NCI-H1417 (cell line): ENCODE data around the gene SIPA1L2.
A peak's percentile ranks its signal among the peaks of the same experiment; 100 is the strongest.
"Not testable (repeated sequence)": the region's sequence is repeated elsewhere in the genome, so short reads cannot be mapped to it uniquely, and the experiment has no call there.

ENCODE experiments used
- DNase-seq, 3 experiments: peaks; one replicate each; lab custom pipeline; 2025; lab: John Stamatoyannopoulos, UW

SIPA1L2 gene

DNA sequence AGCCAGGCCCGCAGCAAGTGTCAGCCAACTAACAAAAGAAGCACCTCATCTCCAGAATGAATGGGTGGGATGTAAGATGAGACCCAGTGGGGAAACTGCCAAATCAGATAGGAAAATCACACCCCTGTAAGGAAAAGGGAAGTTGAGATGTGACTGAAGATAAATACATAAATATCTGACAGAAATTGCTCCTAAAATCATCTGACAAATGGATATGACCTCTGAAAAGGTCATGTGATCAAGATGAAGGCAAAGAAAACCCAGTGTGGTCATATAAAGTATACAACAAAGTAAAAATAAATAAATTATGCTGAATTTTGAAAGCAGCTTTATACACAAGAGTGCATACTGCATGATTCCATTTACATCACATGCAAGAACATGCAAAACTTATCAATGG lies 12.7 kb downstream of the SIPA1L2 start:
- DNase-seq, result no peak

DNA sequence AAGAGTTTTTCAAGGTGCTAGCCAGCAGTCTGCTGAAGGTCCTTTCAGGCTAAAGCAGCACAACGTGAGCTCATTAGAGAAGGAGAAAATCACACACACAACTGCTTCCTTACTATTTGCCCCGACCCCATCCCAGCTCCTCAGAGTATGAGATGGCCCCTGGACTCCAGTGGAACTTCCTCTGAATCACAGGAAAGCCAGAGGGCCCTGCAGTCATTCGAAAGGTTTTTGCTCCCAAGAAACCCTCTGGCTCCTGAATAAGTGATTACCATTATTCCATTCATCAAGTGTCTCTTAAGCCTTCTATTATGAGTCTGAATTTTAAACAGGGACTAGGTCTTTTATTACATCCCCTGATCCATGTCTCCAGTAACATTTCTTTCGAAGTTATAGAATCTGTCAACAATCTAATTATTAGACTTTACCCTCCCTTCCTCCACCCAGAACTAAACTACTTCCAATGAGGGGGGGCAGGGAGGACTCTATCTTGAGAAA lies 14.6 kb downstream of the SIPA1L2 start:
- DNase-seq, result no peak

DNA sequence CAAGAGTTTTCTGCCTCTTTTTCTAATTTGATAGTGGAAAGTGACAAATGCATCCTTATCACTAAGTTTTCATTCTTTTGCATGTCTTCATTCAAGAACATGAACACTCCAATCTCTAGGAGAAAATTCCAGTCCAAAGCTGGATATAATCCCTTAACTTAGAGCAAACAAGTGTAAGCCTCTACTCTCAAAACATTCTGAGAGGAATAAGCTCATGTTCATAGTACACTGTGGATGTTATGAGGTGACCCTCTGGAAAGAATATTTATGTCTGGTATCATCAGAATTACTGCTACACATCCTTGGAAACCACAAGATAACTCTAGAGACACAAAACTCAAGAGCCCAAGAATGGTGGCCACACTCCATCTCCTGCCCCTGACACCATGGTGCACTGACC lies 15.1 kb downstream of the SIPA1L2 start:
- no peak for DNase-seq

DNA sequence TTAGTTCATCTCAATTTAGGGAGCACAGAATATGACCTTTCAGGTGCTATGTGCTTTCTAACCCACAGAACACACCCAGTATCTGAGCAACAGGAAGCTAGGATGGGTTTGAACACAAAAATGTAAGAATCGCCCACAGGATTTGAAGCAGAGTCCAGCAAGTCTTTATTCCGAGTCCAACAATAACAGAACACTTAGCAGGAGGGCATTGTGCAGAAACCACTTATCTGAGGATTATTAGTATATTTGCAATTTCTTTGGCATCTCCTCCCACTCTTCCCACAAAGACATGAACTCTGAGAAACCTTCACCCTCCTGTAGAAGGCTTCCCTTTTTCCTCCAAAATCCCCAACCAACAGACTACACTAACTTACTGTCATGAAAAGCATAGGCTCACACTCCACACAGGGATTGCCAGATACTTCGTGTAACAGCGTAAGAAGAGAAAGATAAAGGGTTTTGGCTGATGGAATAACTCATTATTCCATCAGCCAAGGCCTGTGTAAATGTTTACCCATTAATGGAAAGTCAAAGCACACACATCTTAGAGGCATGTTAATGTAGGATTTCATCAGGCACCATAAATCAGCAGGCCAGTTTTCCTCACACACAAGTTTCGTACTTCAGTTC lies 16.1 kb downstream of the SIPA1L2 start:
- peak in 2 of 3 experiments; percentile 47 to 82 for DNase-seq

DNA sequence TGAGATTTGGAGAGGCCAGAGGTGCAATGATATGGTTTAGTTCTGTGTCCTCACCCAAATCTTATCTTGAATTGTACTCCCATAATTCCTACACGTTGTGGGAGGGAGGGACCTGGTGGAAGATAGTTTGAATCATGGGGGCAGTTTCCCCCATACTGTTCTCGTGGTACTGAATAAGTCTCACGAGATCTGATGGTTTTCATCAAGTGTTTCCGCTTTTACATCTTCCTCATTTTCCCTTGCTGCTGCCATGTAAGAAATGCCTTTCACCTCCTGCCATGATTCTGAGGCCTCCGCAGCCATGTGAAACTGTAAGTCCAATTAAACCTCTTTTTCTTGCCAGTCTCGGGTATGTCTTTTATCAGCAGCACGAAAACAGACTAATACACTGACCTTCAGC lies 17.1 kb downstream of the SIPA1L2 start:
- DNase-seq, result not testable (repeated sequence)

DNA sequence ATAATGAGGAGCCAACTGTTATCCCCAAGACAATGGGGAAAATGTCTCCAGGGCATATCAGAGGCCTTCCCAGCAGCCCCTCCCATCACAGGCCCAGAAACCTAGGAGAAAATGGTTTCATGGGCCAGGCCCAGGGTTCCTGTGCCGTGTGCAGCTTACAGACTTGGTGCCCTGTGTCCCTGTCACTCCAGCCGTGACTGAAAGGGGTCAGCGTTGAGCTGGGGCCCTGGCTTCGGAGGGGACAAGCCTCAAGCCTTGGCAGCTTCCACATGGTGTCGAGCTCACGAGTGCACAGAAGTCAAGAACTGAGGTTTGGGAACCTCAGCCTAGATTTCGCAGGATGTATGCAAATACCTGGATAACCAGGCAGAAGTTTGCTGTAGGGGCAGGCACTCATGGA lies 18.1 kb downstream of the SIPA1L2 start:
- no peak for DNase-seq

DNA sequence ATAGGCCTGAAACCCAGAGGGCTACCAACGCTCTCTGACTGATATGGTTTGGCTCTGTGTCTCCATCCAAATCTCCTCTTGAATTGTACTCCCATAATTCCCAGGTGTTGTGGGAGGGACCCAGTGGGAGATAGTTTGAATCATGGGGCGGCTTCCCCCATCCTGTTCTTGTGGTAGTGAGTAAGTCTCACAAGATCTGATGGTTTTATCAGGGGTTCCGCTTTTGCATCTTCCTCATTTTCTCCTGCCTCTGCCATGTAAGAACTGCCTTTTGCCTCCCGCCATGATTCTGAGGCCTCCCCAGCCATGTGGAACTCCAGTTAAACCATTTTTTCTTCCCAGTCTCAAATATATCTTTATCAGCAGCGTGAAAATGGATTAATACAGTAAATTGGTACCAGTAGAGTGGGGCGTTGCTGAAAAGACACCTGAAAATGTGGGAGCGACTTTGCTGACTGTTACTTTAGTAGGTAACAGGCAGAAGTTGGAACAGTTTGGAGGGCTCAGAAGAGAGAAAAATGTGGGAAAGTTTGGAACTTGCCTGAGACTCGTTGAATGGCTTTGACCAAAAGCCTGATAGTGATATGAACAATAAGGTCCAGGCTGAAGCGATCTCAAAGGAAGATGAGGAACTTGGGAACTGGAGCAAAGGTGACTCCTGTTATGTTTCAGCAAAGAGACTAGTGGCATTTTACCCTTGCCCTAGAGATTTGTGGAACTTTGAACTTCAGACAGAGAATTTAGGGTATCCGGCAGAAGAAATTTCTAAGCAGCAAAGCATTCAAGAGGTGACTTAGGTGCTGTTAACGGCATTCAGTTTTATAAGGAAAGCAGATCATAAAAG lies 18.8 kb downstream of the SIPA1L2 start:
- DNase-seq, result not testable (repeated sequence)

DNA sequence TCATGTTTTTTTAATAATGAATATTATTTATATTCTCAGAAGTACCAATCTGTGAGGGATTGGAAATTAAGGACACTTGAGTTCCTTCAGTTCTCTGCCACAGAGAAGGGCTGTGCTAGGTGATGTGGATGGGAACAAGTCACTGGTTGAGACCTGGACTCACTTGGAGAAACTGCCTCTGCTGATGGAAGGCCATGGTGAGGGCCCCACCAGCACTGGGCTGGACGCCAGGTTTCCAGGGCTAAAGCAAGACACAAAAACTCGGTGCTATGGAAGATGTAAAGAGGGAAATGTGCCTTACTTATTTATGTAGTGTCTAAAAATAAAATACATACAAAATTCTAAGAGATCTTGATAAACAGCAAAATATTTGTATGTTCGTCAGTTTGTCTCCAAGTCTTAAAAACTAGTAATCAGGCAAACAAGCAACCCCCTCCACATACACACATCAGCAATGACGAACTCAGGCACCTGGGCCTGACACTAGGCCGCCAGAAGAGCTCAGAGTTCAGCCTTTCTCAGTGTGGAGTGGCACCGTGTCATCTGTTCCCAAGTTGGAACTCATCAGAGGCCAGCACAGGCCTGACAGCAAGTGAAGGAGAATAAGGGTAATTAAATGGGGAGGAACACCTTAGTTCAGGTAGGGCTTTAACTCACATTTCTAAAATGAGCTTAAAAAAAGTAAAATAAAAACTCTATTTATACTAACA lies 19.6 kb downstream of the SIPA1L2 start:
- DNase-seq, result no peak

DNA sequence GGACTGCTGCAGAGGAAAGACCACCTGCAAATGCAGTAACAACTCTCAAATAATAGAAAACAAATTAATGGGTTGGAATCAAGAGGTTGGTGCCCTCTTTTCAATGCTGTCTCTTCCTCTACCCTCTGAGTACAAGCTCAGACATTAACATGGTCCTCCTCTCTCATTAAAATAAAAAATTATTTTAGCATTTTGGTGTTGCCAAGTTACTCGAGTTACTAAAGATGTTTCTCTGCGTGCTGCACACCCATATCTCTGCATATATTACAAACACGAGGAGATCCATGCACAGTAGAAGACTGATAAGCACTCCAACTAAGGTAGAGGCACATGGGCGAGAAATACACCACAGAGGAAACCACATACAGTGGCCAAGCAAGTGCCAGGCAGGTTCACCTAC lies 21.5 kb downstream of the SIPA1L2 start:
- no peak for DNase-seq

DNA sequence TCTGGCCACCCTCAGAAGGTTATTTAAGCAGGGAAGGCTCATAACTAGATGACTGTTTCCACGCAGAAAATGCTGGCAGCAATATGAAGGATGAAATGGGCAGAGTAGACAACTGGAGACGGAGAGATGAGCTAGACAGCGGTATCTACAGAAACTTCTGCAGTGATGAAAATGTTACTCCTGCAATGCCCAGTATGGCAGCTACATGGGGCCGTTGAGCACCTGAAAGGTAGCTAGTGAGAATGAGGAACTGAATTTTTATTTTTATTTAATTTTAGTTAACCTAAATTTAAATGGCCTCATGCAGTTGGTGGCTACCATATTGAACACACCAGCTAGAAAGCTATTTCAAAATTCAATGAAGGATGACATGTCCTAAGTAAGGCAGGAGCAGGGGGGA lies 27.3 kb downstream of the SIPA1L2 start:
- no peak for DNase-seq

DNA sequence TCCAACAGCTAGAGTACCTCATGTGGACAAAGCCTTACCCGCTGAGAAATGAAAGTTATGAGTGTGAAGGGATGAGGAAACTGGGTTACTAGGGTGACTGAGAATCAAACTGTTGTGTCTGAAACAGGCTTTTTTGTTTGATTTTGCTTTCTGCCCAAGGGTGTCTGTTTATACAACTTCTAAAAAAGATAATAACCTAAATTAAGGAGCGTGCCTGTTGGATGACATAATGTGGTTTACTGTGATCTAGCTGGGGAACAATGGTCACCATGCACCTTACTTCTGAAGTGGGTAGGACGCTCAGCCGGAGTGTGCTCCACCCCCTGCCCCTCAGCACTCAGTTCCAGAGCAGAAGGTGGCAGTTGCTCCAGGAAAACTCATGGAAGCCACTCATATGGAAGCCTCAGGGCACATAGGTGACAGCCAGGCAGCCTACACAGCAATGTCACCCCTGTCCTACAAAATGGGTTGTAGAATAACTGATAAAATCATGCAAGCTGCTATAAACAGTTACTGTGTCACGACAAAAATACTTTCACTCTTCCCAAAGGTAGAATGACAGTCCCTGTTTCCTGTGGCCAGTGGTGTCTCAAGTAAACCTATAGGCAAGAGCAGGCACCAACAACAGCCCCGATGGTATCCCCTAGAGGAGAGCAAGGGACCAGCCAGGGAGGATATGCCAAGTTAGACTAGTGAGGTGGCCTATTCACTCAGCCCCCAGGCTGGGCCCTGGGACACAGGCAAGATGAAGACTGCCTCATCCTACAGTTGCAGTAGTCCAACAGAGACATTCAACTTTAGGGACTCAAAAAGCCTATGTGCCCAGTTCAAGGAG lies 29.3 kb downstream of the SIPA1L2 start:
- DNase-seq, result peak in 2 of 3 experiments; percentile 27 to 63

DNA sequence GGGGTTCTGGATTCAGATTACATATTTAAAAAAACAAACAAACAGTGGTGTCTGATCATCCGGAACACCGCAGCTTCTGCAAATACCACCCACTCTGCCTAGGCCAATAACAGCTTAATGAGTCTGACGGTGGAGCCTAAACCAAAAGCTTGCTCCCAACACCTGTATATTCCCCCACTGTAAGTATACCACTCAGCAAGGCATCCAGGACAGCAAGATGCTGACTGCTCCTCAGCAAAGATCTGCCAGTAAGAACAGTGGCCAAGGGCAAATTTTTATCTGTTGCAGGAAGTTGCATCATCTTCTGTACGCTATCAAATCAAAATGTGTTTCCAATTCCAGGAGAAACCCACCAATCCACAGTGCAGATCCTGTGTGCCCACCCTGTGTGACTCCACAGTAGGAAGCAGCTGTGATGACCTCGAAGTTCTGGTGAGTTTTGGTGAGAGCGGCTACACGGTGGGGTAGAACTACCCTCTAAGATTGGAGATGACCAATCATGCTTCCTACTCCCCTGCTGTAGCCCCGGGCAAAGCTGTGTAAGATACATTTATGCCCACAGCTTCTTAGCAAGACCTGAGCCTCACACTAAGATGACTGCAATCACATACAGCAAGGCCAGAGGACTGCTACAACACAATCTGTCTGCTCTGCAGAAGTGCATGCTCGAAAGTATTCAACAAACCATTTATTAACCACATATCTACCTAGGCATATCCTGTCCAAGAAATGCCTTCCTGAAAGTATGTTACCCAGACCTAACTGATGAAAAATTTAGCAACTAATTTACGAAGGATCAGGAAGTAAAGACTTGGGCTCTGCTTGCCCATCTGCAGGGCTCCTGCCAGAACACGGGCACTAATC lies 30.5 kb downstream of the SIPA1L2 start:
- DNase-seq, result peak in 2 of 3 experiments; percentile 30 to 71

DNA sequence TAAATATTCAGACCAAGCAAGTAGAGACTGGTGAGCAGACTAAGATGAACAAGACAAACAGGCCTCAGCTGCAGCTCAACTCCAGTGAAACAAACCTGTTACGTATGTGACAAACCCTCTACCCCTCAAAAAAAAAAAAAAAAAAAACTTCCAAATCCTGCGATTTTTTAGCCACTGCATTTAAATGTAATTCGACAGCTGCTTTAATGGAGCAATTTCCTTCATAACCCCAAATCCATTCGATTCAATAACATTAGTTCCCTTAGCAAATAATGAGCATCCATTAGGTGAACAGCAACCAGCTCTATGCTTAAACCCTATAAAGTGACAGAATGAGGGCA lies 31.1 kb downstream of the SIPA1L2 start:
- no peak for DNase-seq

DNA sequence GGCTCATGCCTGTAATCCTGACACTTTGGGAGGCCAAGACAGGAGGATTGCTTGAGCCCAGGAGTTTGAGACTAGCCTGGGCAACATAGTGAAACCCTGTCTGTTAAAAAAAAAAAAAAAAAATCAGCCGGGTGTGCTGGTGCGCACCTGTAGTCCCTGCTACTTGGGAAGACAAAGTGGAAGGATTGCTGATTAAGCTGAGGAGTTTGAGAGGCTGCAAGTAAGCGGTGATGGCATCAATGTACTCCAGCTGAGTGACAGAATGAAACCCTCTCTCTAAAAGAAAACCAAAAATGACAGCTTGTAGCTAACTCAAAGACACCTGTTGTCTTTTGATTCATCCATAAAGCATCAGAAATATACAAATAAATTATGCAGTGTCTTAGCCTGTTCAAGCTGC lies 31.8 kb downstream of the SIPA1L2 start:
- DNase-seq, result no peak

DNA sequence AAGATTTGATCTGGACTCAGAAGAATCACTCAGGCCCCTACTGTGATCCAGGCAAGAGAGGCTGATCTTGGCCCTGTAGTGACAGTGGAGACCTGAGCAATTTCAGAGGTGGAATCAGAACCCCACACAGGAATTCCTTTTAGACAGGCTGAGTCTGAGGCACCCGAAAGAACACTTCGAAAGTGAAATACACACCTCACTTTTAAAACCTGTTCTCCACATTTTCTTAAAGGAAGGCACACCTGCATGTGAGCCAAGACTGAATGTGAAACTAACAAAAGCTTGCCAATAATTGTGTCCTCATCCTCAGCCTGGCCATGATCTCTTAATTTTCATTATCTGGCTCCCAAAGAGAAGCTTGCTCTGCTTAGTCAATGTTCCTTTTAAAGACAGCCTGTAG lies 32.2 kb downstream of the SIPA1L2 start:
- no peak for DNase-seq

DNA sequence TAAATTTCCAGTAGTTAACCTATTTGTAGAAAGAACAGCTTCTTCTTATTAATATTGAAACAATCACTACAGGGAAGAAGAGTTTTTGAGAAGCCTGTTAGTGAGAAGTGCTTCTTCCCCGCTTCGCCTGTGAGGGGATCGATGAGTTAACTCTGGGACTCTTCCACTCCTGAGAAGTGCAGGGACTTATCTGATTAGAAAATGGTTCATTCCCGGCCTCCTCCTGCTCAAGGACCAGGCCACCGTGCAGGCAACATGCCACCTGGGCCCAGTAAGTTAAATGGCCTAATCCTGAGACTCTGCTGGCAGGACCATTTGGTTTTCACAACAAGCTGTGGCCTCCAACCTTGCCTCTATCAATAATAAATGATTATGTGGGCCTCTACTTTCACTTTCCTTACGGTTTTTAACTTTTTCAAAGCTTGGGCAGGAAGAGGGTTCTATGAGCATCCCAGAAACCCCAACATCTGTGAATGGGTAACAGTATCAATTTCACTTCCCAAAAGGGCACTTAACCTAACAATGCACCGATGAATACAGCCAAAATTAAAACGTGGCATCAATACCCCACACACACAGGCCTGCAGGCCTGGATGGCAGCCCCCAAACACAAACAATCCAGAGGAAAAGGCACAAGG lies 33.1 kb downstream of the SIPA1L2 start:
- no peak for DNase-seq

DNA sequence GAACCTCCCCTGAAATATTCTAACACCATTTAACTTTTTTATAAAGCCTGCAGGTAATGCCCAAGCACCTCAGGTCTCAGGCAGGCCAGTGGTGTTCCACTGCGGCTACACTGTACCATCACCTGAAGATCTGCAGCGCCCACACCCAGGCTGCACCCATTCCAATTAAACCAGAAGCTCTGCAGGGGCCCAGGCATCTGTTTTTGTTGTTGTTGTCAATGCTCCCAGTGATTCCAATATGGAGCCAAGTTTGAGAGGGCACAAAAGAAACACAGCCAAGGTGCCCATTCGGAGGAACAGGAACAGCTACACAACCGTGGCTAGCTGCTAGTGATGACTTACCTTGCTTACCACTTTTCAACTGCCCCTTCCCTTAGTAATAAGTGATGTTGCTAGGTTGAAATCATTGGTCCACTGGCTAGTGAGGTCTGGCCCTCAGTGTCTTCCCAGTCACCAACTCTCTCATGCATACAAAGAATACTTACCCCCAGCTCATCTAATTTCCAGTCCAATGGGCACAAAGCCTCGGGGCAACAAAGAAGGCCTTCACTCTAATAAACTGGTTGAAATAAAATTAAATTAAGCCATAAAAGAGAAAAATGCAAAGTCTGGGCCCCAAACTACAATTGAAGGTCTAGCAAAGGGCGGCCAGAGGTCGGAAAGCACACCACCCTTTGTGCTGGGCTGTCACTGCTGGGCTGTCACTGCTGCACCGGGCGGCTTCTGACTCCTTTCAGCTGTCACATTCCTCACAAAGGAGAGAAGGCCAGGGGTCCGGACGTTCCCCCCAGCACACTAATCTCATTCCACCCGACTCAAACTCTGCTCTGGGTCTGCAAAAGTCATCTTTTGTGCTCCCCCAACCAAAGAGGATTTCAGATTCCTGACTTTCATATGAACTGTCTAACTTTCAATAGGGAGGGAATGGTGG lies 34.9 kb downstream of the SIPA1L2 start:
- DNase-seq, result no peak

DNA sequence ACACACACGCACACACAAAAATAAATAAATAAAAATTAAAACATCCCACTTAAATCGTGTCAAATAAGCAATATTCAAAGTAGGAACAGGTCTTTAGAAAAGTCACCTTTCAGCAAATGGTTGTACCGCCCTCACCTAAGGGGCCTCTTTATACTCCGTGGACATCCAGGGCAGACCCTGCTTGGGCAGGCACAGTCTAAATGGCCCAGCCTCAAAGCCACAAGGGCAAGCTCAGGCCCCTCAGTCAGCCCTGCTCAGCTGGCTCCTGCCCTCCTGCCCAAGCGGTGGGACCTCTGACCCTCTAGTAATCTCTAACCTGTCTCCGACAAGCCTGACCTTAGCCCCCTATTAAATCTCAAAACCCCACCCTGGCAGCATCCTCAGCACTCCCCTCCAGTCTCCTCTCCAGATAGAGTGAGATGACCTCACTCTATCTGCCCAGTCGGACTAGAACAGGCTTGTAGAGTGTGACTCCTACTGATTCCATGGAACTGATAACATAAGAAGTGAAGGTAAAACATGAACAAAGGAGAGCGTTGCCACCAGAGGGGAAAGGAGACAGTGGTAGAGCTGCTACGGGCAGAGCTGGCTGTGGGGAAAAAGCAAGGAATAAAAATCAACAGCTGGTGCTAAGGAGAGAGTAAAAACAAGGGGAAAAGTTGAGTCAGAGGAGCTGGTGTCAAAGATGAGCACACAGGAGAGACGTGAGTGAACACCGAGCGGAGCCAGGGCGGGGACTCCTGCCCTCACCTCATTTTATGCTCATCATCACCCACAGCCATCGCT lies 36.0 kb downstream of the SIPA1L2 start:
- no peak for DNase-seq

DNA sequence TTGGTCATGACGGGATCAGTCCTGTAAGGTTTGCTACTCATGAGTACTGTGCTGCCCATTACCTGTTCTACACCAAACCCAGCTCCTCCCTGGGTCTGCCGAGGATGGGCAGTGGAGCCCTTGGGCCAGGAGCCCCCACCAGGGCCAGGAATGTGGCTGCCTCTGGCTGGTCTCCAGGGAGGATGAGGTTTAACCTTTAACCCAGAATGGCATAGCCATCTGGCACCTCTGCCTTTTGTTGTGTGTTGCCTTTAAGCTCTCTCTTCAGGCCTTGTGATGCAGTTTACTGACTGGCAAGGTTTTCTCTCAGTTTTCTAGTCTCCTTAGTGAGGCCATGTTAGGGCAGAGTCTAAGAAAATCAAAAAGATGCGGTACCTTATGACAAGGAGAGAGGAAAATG lies 38.6 kb downstream of the SIPA1L2 start:
- DNase-seq, result no peak
